HepG2 (cell line): ENCODE results near the gene NUP85. TPM values are rescaled to one million over a fixed set of nuclear protein-coding genes. Genes with fewer than 3 reads are reported as not detected.

ENCODE experiments used
- DRAP1 ChIP-seq: IDR thresholded peaks from 2 replicates; pipeline ENCODE4 v1.6.1; 2016; ENCODE audit warnings: missing genetic modification reagents, missing compliant biosample characterization
- FOXP1 ChIP-seq, 2 experiments: fragments of 450-650 bp in 1 of 2; IDR thresholded peaks; 2 replicates each; pipeline ENCODE4 v1.6.1; 2017 to 2018; ENCODE audit warnings: antibody characterized with exemption in 1 of 2
- HNRNPK ChIP-seq: fragments of 200-400 bp; formaldehyde crosslinking; IDR thresholded peaks from 2 replicates; pipeline ENCODE4 v1.6.1; 2018; ENCODE audit warnings: low read length, low read depth, moderate library complexity, mild to moderate bottlenecking; ENCODE audit not compliant: poor library complexity, severe bottlenecking
- KDM5A ChIP-seq: fragments of 200-600 bp; sonication (generic); IDR thresholded peaks from 2 replicates; pipeline ENCODE4 v1.7.0; 2018; ENCODE audit warnings: antibody characterized with exemption, mild to moderate bottlenecking, low read length, borderline replicate concordance
- NFKB2 ChIP-seq: sonication (generic); formaldehyde crosslinking; IDR thresholded peaks from 2 replicates; pipeline ENCODE4 v1.4.0; 2020; ENCODE audit warnings: missing genetic modification reagents, borderline replicate concordance
- PHF21A ChIP-seq: sonication (generic); formaldehyde crosslinking; IDR thresholded peaks from 2 replicates; pipeline ENCODE4 v1.5.0; 2020; ENCODE audit warnings: mild to moderate bottlenecking, missing genetic modification reagents
- RORA ChIP-seq: sonication (generic); formaldehyde crosslinking; IDR thresholded peaks from 2 replicates; pipeline ENCODE4 v1.5.0; 2020; ENCODE audit warnings: mild to moderate bottlenecking, missing genetic modification reagents, moderate library complexity
- TCF12 ChIP-seq, 2 experiments: fragments of 450-650 bp in 1 of 2; sonication (generic) in 1 of 2; formaldehyde crosslinking in 1 of 2; IDR thresholded peaks; 2 replicates each; pipeline versions ENCODE4 v1.6.1 to v1.8.0; 2017 to 2022; ENCODE audit warnings: antibody characterized with exemption in 1 of 2, mild to moderate bottlenecking in 1 of 2, missing genetic modification reagents in 1 of 2, moderate library complexity in 1 of 2
- XBP1 ChIP-seq: sonication (generic); formaldehyde crosslinking; IDR thresholded peaks from 2 replicates; pipeline ENCODE4 v1.5.0; 2020; ENCODE audit warnings: missing genetic modification reagents
- YEATS2 ChIP-seq: sonication (generic); formaldehyde crosslinking; IDR thresholded peaks from 2 replicates; pipeline ENCODE4 v1.4.0; 2020; ENCODE audit warnings: missing genetic modification reagents, borderline replicate concordance
- ZFP90 ChIP-seq: sonication (generic); formaldehyde crosslinking; IDR thresholded peaks from 2 replicates; pipeline ENCODE4 v1.8.0; 2022; ENCODE audit warnings: missing genetic modification reagents, mild to moderate bottlenecking, inconsistent platforms, borderline replicate concordance
- ZKSCAN8 ChIP-seq: IDR thresholded peaks from 2 replicates; pipeline ENCODE4 v1.6.1; 2016; ENCODE audit warnings: borderline replicate concordance, missing genetic modification reagents, missing compliant biosample characterization
- ZMAT5 ChIP-seq: sonication (generic); formaldehyde crosslinking; IDR thresholded peaks from 2 replicates; pipeline ENCODE4 v1.5.0; 2020; ENCODE audit warnings: mild to moderate bottlenecking, low read depth, missing genetic modification reagents, borderline replicate concordance
- ZNF124 ChIP-seq: sonication (generic); formaldehyde crosslinking; IDR thresholded peaks from 2 replicates; pipeline ENCODE4 v1.4.0; 2020; ENCODE audit warnings: missing genetic modification reagents
- ZNF317 ChIP-seq: sonication (generic); formaldehyde crosslinking; IDR thresholded peaks from 2 replicates; pipeline ENCODE4 v1.5.0; 2020; ENCODE audit warnings: mild to moderate bottlenecking, missing genetic modification reagents
- ZNF333 ChIP-seq: sonication (generic); formaldehyde crosslinking; IDR thresholded peaks from 2 replicates; pipeline ENCODE4 v1.4.0; 2020; ENCODE audit warnings: mild to moderate bottlenecking, missing genetic modification reagents, borderline replicate concordance
- ZNF616 ChIP-seq: sonication (generic); formaldehyde crosslinking; IDR thresholded peaks from 2 replicates; pipeline ENCODE4 v1.5.0; 2020; ENCODE audit warnings: low read depth, mild to moderate bottlenecking, missing genetic modification reagents
- ZNF740 ChIP-seq: sonication (generic); formaldehyde crosslinking; IDR thresholded peaks from 2 replicates; pipeline ENCODE4 v1.4.0; 2020; ENCODE audit warnings: missing genetic modification reagents
- polyA plus RNA-seq, 8 experiments: library from polyadenylated mRNA; depleted of rRNA in 3 of 8; stranded (reverse) in 7 of 8; unstranded in 1 of 8; fragments of >200 nt; fragmentation: Illumina TruSeq in 4 of 8; extraction: Trizol in 4 of 8; gene quantifications; 2 replicates each; pipeline versions ENCODE4 v1.2.1 to v1.2.3, GENCODE V29; 2011 to 2016; ENCODE audit warnings: low read depth in 4 of 8, missing spikeins in 1 of 8, mixed read lengths in 1 of 8; ENCODE audit not compliant: insufficient read depth in 1 of 8
- total RNA-seq, 5 experiments: library from RNA; depleted of rRNA; stranded (reverse); fragments of >200 nt; fragmentation: Illumina TruSeq; extraction: Trizol; gene quantifications; 2 replicates each; pipeline ENCODE4 v1.2.3, GENCODE V29; 2016; ENCODE audit warnings: low read depth in 1 of 5
- TF ChIP-seq, protein P1 (sequence below): sonication (generic); formaldehyde crosslinking; conservative IDR thresholded peaks from 2 replicates; pipeline ENCODE4 v1.8.0; 2022; ENCODE audit warnings: mild to moderate bottlenecking, moderate library complexity, missing genetic modification reagents
- TF ChIP-seq, protein P2 (sequence below): IDR thresholded peaks from 2 replicates; pipeline ENCODE4 v1.4.0; 2020; ENCODE audit warnings: mild to moderate bottlenecking, missing genetic modification reagents

NUP85 gene
- total and polyA plus RNA-seq, 2 of the 13 experiments (the other 11 are each of a cell fraction or from before 2014, with no cell fraction given), result 89.1 to 124 TPM

DNA sequence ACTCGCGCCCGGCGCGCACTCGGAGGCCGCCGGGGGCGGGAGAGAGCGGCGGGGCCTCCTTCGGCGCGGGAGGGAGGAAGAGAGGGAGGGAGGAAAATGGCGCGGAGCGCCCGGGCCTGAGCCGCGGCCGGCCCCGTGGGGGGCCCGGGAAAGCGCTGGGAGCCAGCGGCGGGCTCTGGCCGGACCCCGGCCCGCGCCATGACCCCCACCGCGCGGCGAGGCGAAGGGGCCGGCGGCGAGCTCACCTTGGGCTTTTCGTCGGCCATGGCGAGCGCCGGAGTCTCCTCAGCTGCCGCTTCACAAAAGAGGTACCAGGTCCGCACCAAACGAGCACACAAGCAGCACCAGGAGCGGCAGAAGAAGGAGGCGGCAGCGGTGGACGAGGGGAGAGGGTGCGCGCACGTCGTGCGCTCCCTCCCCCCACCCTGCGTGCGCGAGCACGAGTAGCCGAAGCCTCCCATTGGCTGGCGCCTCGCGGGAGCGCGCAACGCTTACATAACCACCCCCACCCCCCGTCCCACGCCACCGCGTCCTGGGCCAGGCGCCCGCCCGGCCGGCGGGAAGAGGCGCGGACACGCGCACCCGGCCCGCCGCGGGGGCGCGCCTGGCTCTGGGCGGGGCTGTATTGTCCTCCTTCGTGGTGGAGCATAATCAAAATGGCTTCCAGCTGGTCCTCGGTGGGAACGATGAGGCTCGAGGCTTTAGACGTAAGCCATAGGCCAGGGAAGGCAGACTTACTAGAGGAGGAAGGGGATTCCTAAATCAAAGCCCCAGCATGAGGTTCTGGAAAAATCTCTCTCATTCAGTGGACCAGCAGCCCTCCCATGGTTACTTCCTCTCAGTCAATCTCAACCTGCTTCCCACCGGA, 22.7 kb upstream of the NUP85 start, which contains the start of gene SUMO2 (continued):
- TF ChIP-seq, protein P1, sequence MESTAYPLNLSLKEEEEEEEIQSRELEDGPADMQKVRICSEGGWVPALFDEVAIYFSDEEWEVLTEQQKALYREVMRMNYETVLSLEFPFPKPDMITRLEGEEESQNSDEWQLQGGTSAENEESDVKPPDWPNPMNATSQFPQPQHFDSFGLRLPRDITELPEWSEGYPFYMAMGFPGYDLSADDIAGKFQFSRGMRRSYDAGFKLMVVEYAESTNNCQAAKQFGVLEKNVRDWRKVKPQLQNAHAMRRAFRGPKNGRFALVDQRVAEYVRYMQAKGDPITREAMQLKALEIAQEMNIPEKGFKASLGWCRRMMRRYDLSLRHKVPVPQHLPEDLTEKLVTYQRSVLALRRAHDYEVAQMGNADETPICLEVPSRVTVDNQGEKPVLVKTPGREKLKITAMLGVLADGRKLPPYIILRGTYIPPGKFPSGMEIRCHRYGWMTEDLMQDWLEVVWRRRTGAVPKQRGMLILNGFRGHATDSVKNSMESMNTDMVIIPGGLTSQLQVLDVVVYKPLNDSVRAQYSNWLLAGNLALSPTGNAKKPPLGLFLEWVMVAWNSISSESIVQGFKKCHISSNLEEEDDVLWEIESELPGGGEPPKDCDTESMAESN (CRISPR knock-in tag), result peak; percentile 54; the same call in 1 of the 2 replicates
- TF ChIP-seq ZNF616 (CRISPR knock-in tag), result peak; percentile 79; the same call in 1 of the 2 replicates
- peak; percentile 43; the same call in 1 of the 2 replicates for TF ChIP-seq ZFP90
- TF ChIP-seq ZKSCAN8 (CRISPR knock-in tag), result no peak
- TF ChIP-seq, protein P2, sequence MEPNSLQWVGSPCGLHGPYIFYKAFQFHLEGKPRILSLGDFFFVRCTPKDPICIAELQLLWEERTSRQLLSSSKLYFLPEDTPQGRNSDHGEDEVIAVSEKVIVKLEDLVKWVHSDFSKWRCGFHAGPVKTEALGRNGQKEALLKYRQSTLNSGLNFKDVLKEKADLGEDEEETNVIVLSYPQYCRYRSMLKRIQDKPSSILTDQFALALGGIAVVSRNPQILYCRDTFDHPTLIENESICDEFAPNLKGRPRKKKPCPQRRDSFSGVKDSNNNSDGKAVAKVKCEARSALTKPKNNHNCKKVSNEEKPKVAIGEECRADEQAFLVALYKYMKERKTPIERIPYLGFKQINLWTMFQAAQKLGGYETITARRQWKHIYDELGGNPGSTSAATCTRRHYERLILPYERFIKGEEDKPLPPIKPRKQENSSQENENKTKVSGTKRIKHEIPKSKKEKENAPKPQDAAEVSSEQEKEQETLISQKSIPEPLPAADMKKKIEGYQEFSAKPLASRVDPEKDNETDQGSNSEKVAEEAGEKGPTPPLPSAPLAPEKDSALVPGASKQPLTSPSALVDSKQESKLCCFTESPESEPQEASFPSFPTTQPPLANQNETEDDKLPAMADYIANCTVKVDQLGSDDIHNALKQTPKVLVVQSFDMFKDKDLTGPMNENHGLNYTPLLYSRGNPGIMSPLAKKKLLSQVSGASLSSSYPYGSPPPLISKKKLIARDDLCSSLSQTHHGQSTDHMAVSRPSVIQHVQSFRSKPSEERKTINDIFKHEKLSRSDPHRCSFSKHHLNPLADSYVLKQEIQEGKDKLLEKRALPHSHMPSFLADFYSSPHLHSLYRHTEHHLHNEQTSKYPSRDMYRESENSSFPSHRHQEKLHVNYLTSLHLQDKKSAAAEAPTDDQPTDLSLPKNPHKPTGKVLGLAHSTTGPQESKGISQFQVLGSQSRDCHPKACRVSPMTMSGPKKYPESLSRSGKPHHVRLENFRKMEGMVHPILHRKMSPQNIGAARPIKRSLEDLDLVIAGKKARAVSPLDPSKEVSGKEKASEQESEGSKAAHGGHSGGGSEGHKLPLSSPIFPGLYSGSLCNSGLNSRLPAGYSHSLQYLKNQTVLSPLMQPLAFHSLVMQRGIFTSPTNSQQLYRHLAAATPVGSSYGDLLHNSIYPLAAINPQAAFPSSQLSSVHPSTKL (CRISPR knock-in tag), result peak; percentile 72
- TF ChIP-seq HNRNPK, result no peak
- peak; percentile 91 for TF ChIP-seq KDM5A
- TF ChIP-seq ZMAT5 (CRISPR knock-in tag), result no peak
- TF ChIP-seq NFKB2 (CRISPR knock-in tag), result peak; percentile 81; the same call in 1 of the 2 replicates
- peak; percentile 65; the same call in 1 of the 2 replicates for TF ChIP-seq ZNF124 (CRISPR knock-in tag)
- TF ChIP-seq ZNF317 (CRISPR knock-in tag), result peak; percentile 33; the same call in 1 of the 2 replicates
- peak; percentile 64 for TF ChIP-seq DRAP1 (CRISPR knock-in tag)
- no peak; the same call in 1 of the 2 replicates for TF ChIP-seq PHF21A (CRISPR knock-in tag)
- TF ChIP-seq ZNF333 (CRISPR knock-in tag), result peak; percentile 61; the same call in 1 of the 2 replicates
- no peak for TF ChIP-seq TCF12 (IDR thresholded peaks at IDR 0.05)
- TF ChIP-seq TCF12 (CRISPR knock-in tag; IDR thresholded peaks at IDR 0.05), result no peak
- peak; percentile 94; the same call in 1 of the 2 replicates for TF ChIP-seq ZNF740 (CRISPR knock-in tag)
- TF ChIP-seq FOXP1 (IDR thresholded peaks at IDR 0.05), result no peak
- TF ChIP-seq FOXP1 (CRISPR knock-in tag; IDR thresholded peaks at IDR 0.05), result no peak; the same call in 1 of the 2 replicates
- TF ChIP-seq YEATS2 (CRISPR knock-in tag), result peak; percentile 80; the same call in 1 of the 2 replicates
- TF ChIP-seq XBP1 (CRISPR knock-in tag), result no peak; the same call in 1 of the 2 replicates
- TF ChIP-seq RORA (CRISPR knock-in tag), result no peak
